ENCODE measurements around the gene BMP10. TPM values are rescaled to one million over a fixed set of nuclear protein-coding genes. Genes with fewer than 3 reads are reported as not detected.

BMP10 gene
- total RNA-seq, 1 donor from 2014 or later, result not detected

DNA sequence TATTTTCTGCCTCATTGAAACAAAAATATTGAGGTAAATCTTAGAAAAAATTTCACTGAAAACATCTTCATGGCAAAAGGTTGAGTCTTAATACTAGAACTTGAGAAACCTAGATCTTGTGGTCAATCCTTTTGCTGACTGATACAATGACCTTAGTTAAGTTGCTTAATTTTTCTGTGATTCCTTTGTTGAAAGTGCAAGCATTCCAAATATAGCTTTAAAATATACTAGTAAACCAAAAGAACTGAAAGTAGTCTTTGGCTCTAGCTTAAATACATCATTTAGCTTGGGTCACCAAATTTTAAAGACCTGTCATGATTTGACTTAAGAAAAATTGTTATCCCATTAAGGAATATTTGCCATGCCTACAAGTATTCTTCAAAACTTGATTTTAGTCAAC, 16.7 kb downstream of the BMP10 start:
- H3K4me3 ChIP-seq (ENCODE audit: low read depth, low read length), result no peak overlapping the region
- TF ChIP-seq, protein P1, sequence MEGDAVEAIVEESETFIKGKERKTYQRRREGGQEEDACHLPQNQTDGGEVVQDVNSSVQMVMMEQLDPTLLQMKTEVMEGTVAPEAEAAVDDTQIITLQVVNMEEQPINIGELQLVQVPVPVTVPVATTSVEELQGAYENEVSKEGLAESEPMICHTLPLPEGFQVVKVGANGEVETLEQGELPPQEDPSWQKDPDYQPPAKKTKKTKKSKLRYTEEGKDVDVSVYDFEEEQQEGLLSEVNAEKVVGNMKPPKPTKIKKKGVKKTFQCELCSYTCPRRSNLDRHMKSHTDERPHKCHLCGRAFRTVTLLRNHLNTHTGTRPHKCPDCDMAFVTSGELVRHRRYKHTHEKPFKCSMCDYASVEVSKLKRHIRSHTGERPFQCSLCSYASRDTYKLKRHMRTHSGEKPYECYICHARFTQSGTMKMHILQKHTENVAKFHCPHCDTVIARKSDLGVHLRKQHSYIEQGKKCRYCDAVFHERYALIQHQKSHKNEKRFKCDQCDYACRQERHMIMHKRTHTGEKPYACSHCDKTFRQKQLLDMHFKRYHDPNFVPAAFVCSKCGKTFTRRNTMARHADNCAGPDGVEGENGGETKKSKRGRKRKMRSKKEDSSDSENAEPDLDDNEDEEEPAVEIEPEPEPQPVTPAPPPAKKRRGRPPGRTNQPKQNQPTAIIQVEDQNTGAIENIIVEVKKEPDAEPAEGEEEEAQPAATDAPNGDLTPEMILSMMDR (conservative IDR thresholded peaks at IDR 0.05; ENCODE audit: low read depth, low read length), result no peak
- DNase-seq (ENCODE audit: low read depth), result no peak

DNA sequence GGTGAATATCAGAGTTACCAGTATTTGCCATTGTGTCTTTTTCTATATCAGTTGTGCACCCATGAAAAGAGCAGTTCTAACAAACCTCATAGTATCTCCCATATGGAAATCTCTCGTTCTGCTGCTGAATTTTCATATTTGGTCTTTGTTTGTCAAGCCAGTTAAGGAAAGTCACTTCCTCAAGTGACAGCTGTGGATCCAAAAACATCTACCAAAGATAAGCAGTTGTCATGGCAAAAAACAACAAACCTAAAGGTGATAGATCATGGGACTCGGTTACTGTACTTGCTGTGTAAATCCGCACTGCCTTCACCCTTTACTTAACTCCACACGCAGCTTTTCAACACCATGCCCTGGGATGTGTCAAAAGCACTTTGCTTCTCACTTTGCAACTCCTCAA, 17.3 kb downstream of the BMP10 start:
- TF ChIP-seq, protein P1 (conservative IDR thresholded peaks at IDR 0.05; ENCODE audit: low read depth, low read length), result no peak

DNA sequence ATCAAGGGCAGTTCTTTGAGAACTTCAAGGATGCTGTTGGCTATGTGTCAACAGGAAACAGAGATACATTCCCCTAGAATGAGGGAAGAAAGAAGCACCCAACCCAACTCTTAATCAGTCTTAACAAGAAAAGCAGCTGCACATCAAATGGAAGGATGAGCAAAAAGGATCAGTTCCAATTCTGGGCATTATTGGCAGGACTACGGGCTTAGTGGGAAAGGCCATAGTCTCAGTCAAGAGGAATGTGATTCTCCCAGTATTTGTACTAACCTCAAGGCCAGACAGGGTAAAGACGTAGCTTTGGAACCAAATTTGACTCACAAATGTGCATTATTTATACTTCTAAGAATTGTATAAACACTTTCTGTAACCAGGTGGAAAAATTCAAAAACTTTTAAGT, 18.2 kb downstream of the BMP10 start:
- no peak overlapping the region for H3K4me3 ChIP-seq (ENCODE audit: low read depth, low read length)
- TF ChIP-seq, protein P1 (conservative IDR thresholded peaks at IDR 0.05; ENCODE audit: low read depth, low read length), result no peak
- DNase-seq (ENCODE audit: low read depth), result no peak

More for the DNA sequence above, 17.3 kb downstream of the BMP10 start:
- no peak overlapping the region for H3K4me3 ChIP-seq (ENCODE audit: low read depth, low read length)
- DNase-seq (ENCODE audit: low read depth), result no peak

DNA sequence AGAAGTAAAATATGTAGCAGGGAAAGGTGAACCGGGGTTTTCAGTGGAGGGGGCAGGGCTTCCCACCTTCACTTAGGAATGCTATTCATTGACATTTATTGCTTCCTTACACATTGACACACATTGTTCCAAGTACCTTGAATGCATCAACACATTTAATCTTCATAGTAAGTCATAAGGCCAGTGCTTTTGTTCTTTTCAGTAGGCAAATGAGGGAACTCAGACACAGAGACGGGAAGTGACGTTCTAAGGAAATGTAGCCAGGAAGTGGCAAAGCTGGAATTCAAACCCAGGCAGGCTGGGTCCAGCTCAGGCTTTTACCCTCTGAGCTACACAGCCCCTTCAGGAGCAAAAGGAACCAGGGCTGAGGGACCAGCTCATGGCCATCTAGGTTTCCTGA, 20.7 kb downstream of the BMP10 start:
- TF ChIP-seq, protein P1 (conservative IDR thresholded peaks at IDR 0.05; ENCODE audit: low read depth, low read length), result no peak
- DNase-seq (ENCODE audit: low read depth), result no peak
- H3K4me3 ChIP-seq (ENCODE audit: low read depth, low read length), result no peak overlapping the region

DNA sequence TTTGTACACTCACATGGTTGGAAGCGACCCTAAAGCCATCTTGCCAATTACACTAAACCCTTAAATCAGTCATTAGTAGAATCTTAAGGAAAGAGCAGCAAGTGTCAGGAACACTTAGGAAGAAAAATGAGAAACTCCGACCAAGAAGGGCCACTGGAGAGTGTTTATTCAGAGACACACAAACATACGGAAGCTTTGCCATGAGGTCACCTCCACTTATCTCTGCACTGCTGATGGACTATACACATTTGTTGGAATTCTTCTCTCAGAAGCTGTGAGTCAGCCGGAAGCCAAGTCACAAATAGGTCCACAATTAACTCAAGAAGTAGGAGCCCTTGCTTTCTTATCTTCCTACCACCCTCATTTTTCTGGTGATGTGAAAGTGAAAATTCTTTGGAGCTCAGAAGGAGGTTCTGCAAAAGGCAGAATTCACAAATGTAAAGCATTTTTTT, 21.6 kb downstream of the BMP10 start:
- TF ChIP-seq, protein P1 (conservative IDR thresholded peaks at IDR 0.05; ENCODE audit: low read depth, low read length), result no peak

DNA sequence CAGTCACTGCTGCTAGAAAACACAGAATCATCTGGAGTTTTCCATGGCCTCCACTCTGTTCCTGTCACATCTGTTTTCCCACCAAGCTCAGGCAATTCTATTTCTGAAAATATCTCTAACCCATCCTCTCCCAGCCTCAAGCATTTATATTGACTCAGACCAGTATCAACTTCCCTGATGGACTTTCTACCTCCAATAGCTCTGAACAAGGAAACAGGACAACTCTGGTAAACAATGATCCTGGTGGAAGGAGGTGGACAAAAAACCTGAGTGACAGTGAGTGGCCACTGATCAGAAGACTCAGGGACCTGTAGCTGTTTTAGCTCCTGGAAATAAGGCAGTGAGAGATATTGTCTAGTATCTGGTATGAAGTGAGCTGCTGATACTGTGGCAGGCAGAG, 23.4 kb downstream of the BMP10 start:
- no peak overlapping the region for H3K4me3 ChIP-seq (ENCODE audit: low read depth, low read length)
- DNase-seq (ENCODE audit: low read depth), result no peak
- TF ChIP-seq, protein P1 (conservative IDR thresholded peaks at IDR 0.05; ENCODE audit: low read depth, low read length), result no peak

More for the DNA sequence above, 21.6 kb downstream of the BMP10 start:
- no peak for DNase-seq (ENCODE audit: low read depth)
- H3K4me3 ChIP-seq (ENCODE audit: low read depth, low read length), result no peak overlapping the region

DNA sequence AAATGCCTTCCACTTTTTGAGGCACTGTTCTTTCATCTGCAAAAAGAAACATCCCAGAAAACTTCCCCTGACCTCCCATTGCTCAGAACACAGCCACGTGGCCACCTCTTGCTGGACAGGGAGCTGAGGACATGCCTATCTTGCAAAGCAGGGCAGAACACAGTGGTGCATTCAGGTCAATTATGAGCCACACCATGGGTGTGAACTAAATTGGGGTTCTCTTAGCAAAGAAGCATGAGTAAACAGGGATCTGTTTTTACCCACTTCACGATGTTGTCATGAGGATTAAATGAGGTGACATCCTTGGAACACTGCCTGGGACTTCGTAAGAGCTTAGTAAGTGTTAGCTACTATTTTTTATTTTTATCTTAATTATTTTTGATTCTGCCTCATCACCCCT, 25.1 kb downstream of the BMP10 start:
- TF ChIP-seq, protein P1 (conservative IDR thresholded peaks at IDR 0.05; ENCODE audit: low read depth, low read length), result no peak
- DNase-seq (ENCODE audit: low read depth), result no peak
- no peak overlapping the region for H3K4me3 ChIP-seq (ENCODE audit: low read depth, low read length)

All from epithelial cell of proximal tubule (primary cell).